Keratinocyte (primary cell): Measurements from ENCODE around the gene RTKN2.

Experiments
- EZH2 ChIP-seq: IDR thresholded peaks from one replicate; pipeline ENCODE4 v1.6.1; 2012; ENCODE audit warnings: inconsistent platforms, mild to moderate bottlenecking, low read length, moderate library complexity
- TF ChIP-seq, protein P1 (sequence below), 3 experiments: IDR thresholded peaks in 1 of 3; conservative IDR thresholded peaks in 1 of 3; optimal IDR thresholded peaks in 1 of 3; 2 replicates in 2 of 3; 3 replicates in 1 of 3; pipeline versions ENCODE3 to v1.5.1; 2011; ENCODE audit warnings: low read length in 3 of 3, mild to moderate bottlenecking in 3 of 3, moderate library complexity in 2 of 3, control low read depth in 1 of 3, inconsistent platforms in 1 of 3; ENCODE audit not compliant: insufficient read depth in 2 of 3; ENCODE audit errors: extremely low read depth in 1 of 3

DNA sequence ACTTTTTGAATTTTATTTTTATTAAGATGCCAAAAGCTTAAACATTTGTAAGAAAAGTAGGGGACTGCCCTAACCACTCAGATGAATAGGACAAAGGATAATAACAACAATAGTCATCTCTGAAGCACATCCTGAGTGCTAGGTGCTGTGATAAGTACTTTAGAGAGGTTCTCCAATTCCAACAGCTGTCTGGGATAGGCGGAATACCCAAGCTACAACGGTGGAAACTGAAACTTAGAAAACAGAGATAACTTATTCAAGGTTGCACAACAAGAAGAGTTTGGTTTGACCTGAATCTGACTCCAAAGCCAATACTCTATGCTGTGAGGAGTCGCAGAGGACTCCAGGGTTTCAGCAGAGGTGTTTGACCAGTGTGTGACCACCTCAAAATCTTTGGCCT lies 2.0 kb downstream of the RTKN2 start:
- TF ChIP-seq, protein P1, sequence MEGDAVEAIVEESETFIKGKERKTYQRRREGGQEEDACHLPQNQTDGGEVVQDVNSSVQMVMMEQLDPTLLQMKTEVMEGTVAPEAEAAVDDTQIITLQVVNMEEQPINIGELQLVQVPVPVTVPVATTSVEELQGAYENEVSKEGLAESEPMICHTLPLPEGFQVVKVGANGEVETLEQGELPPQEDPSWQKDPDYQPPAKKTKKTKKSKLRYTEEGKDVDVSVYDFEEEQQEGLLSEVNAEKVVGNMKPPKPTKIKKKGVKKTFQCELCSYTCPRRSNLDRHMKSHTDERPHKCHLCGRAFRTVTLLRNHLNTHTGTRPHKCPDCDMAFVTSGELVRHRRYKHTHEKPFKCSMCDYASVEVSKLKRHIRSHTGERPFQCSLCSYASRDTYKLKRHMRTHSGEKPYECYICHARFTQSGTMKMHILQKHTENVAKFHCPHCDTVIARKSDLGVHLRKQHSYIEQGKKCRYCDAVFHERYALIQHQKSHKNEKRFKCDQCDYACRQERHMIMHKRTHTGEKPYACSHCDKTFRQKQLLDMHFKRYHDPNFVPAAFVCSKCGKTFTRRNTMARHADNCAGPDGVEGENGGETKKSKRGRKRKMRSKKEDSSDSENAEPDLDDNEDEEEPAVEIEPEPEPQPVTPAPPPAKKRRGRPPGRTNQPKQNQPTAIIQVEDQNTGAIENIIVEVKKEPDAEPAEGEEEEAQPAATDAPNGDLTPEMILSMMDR (optimal IDR thresholded peaks at IDR 0.05 in 1 of 3, IDR thresholded peaks at IDR 0.05 in 1 of 3, conservative IDR thresholded peaks at IDR 0.05 in 1 of 3; ENCODE audit: extremely low read depth in 1 of 3, insufficient read depth in 2 of 3, low read length in 3 of 3) = no peak
- no peak for TF ChIP-seq EZH2
